ENCODE measurements around the gene VOPP1.

DNA sequence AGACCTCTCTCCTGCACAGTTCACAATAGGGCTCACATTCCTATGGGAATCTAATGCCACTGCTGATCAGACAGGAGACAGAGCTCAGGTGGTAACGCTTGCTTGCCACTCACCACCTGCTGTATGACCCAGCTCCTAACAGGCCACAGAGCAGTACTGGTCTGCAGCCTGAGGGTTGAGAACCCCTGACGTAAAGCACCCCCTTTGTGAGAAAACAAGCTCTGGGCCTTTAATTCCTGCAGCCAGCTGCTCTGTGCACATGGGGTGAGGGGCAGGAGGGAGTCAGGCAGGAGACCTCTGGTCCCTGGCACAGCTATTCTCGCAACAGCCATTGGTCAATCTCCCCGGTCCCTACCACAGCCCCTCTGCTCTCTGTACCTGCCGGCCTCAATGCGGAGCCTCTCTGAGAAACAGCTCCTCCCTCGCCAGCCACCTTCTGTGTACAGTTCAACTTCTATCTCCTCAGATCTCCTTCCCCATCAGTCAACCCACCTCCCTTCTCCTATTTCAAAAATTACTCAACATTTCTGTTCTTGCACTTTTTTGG is 105.2 kb downstream of the VOPP1 start:
- TF ChIP-seq CTCF (IDR thresholded peaks at IDR 0.05; ENCODE audit: low read depth, low read length) (no peak), MAX (IDR thresholded peaks at IDR 0.05; ENCODE audit: low read depth, low read length) (no peak), POLR2A (IDR thresholded peaks at IDR 0.05; ENCODE audit: extremely low read depth, insufficient read length) (no peak), MYC (IDR thresholded peaks at IDR 0.05; ENCODE audit: low read depth, low read length) (no peak)

All from NB4 (cell line).